HG02885 (cell line): ENCODE results near the gene CHCHD3.

Source experiments
- ATAC-seq: cut with Tn5 transposase; IDR thresholded peaks from one replicate; pipeline ENCODE4 v1.9.1; 2021; ENCODE audit warnings: mild to moderate bottlenecking; ENCODE audit not compliant: unreplicated experiment, poor library complexity

The CHCHD3 gene

DNA sequence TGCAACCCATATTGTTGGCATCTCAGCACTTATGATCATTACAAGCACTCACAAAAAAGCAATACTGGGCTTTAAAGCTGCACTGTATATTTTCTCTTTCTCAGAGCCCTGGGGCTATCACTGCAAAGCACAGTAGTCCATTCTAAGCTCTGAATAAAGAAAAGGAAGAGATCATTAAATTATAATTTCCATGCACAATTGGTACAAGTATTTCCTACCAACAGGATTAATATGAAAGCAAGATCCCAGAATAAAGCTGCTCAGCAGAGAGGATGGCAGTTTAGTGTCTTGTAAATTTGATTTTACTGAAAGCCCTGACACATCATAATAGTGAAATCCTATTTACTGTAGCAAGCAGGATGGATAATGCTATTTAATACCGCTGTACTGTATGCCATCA, 205.3 kb downstream of the CHCHD3 start:
- no peak for ATAC-seq

DNA sequence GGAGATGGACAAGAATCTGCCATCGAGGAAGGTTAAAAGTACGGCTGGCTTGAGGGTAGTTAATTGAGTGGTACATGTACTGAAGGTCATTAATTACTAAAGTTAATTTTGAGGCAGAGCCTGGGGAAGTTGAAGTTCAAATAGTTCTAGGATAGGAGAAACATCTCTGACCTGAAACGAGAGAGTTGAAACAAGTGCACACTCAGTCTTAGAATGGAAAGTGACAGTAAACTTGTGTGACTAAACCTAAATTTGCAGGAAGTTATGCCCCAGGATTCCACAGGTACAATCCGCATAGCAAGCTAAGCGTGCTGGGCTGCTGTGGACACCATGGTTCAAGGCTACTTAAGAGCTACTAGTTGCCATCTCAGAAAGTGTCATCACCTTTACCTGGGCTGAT, 209.9 kb downstream of the CHCHD3 start:
- peak; percentile 62 for ATAC-seq

DNA sequence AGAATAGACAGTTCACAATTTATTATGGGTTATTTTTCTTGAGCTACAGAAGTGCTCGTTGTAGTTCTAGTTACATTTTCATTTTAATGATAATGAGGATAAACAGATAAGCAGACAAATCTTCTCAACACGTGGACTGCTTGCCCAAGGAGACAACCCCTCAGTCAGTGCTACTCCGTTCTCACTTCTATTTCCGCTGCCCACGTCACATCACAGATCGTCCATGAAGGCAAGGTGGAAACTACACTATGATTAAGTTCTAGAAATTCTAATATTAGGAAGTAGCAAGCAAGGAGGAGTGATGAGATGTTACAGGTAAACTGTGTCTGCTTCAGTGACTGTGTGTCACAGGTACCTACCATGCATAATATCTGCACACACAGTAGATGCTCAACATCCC, 210.5 kb downstream of the CHCHD3 start:
- ATAC-seq = peak; percentile 68

DNA sequence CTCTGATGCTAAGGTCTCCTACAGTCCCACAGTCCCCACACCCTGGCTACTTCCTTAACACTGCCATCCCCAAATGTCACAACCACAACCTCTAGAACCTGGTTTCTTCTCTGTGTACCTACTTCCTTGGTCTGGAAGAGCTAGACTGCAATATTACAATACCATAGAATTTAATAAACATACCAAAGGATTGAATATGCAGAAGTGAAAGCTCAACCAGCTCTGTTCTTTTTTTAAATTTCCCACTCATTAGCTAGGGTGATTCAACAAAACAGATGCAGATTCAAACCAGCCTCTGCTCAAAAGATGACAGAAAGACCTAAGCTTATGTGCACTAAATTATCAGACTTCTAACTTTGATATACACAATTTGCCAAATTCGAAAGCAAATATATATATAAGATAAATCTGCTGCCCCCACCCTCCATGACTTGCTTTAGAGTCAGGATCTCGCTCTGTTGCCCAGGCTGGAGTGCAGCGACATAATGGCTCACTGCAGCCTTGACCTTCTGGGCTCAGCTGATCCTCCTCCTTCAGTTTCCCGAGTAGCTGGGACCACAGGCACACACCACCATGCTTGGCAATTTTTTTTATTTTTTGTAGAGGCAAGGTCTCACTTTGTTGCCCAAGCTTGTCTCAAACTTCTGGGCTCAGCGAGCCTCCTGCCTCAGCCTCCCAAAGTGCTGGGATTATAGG, 212.6 kb downstream of the CHCHD3 start:
- peak; percentile 54 for ATAC-seq

DNA sequence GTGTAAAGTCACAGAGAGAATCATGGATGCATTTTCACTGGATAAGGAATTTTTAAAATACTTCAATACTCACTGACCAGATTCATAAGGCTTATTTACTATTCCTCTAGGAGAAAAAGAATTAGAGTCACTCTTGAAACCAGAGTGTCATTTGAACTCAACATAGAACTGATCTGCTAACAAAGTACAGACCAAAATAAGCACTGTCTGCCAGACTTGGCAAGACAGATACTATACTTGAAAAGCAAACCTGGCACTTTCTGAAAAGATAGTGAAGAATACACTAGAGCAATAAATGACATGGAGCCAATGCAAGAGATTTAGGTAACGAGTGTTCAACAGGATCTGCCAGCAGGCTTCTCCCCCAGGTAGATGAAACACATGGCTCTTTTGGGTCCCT, 215.3 kb downstream of the CHCHD3 start:
- ATAC-seq = no peak

DNA sequence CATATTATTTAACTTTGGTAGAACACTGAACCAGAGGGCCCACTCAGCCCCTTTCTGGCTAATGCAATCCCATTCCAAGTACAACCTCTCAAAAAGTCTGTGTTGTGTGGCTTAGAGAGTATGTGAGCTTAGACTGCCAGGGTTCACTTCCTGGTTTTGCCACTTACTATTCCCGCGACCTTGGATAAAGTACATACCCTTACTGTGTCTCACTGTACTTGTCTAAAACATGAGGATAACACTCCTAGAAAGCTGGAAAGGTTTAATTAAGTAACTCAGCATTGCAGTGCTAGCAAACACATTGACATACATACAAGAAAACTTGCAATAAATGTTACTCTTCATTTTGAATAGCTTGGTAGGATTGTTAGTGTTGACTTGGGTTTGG, 215.8 kb downstream of the CHCHD3 start:
- no peak for ATAC-seq

DNA sequence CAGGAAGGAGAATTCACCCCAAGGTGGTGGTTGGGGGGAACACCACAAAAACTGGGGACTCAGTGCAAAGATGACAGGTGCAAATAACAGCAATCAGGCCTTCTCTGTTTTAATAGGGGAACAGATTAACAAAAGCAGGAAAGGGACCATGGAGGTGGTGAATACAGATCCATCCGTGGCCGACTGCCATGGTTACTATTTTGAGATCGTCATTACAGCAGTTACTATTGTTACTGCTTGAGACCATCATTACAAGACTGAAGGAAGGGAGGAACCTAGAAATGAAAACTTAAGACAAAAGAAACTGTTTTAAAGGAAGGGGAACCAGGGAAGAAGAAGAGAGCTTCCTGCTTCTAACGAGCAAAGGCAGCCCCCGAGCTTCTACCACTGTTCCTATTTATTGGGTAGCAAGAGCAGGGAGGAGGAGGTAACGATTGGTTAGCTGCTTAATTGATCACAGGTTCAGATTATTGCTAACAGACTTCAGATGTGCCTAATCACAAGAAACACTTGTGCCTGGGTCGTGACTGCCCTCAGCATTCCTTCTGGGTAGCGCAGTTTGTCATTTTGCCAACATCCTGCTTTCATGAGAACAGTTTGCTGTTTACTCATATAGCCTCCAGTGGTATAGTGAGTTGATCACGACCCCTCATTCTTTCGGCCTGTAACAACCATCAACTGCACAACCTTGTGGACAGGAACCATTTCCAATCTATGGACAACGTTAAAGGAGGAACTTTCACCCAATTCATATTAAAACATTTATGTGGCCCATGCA, 216.3 kb downstream of the CHCHD3 start:
- no peak for ATAC-seq

DNA sequence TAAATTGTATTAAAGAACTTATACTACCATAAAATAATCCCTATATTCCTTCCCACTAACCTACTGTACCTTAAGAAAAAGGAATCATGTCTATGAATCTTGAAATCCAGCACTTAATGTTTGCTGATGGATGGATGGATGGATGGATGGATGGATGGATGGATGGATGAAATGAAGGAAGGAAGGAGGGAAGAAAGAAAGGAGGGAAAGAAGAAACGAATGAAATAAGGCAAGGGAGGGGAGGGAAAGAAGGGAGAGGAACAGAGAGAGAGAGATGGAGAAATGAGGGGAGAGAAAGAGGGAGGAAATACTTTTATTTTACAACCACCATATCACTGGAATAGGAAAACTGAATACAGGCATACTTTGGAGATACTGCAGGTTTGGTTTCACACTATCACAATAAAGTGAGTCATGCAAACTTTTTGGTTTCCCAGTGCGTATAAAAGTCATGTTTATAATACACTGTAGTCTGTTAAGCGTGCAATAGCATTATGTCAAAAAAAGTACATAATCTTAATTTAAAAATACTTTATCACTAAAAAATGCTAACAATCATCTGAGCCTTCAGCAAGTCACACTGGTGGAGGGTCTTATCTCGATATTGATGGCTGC, 219.8 kb downstream of the CHCHD3 start:
- ATAC-seq = no peak

DNA sequence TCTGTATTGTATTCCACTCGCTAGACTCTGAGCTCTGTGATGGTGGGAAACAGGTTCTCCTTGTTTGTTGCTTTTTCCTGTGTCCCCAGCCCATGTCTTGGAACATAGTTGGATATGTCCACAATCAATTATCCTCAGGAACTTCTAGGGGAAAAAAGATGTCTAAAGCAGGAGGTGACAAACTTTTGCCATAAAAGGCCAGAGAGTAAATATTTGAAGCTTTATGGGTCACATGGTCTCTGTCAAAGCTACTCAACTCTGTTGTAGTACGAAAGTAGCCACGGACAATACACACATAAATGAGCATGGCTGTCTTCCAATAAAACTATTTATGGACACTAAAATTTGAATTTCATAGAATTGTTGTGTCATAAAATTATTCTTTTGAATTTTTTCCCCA, 220.5 kb downstream of the CHCHD3 start:
- ATAC-seq = no peak

DNA sequence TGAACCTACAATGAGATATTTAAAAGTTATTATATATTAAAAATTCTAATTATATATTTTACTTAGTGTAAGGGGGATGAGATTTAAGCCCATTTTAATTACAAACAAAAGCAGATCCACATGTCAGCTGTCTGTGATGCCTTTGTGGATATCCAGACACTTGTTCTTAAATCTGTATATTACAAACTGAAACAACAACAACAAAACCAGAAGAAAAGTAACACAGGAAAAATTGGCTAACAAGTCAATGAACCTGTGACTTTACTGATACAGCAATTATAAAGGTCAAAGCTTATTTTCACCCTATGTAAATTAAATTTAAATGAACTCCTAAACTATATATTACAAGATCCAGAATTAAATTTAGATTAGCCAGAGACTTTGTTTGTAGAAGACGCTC, 222.7 kb downstream of the CHCHD3 start:
- no peak for ATAC-seq

DNA sequence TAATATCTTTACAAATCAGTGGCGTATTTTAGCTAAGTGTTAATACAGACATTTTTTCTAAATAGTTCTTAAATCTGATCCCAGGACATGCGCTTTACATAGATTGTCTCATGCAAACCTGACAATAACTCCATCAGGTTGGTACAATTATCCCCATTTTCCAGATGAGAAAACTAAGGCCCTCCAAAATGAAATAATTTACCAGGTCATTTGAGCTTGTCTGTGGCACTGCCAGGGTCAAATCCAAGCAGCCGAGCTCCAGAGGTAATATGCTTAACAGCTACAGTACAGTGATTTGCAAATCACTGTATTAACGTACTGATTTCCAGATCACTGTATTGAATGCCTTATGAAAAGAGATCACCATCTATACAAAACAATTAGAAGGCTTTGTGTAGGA, 223.1 kb downstream of the CHCHD3 start:
- no peak for ATAC-seq

DNA sequence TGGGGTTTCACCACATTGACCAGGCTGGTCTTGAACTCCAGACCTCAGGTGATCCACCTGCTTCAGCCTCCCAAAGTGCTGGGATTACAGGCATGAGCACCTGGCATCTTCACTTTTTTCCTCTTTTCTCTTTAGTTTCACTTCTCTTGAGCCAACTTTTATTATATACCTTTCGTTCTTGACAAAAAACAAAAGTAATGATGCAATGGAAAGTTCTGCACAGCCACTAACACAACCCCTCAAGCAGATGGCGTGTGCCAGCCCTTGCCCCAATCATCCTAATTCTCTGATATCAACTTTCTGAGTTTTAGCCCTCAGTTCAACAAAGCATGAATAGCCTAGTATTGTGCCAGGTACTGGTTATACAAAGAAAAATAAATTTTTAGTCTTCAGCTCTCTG, 223.6 kb downstream of the CHCHD3 start:
- no peak for ATAC-seq

DNA sequence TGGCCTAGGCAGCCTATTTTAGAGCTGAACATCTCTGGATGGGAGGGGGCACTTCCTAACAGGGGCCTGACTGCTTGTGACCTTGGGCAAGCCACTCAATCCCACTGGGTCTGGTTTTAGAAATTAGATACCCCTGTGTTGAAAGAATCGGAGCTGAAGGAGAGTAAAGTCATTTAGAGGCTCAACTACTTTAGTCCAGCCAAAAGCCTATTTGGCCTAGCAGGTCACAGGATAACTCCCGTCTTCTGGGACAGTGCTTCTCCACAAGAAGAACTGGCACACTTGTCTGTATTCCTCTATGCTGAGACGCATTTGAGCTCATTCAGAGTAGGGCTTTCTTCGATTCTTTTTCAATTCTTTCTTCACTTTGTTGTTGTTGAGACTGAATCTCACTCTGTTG, 224.2 kb downstream of the CHCHD3 start:
- no peak for ATAC-seq

DNA sequence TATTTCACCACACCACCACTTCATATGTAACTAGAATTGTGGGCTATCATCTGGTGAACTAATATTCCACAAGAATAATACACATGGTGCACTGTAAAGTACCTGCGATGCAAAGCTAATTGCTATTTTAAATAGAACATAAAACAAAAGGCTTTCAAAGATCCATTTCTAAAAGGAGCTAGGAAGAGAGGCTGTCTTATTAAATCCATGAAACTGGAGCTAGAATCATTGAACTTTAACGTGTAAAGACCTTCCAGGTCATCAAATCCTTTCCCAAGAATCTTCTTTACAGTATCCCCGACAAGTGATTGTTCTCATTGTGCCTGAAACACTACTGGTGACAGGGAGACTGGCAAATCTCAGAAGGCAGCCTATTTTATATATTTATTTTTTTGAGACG, 224.9 kb downstream of the CHCHD3 start:
- no peak for ATAC-seq

DNA sequence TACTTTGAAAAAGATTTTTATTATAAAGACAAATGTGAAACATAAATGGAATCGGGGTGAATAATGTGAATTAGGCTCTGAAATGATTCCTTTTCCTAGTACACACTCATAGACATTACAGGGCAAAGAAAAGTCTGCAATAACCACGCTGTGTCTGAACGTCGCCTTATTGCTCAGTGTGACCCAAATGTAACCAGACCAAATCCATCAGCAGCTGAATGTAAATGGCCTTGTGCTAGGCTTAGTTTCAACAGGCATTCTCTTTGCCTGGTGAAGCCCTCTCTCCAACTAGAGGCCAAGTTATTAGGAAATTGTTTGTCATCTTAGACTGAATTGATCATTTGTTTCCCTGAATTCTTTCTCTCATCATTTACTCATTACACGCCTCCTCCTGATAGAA, 225.5 kb downstream of the CHCHD3 start:
- no peak for ATAC-seq

DNA sequence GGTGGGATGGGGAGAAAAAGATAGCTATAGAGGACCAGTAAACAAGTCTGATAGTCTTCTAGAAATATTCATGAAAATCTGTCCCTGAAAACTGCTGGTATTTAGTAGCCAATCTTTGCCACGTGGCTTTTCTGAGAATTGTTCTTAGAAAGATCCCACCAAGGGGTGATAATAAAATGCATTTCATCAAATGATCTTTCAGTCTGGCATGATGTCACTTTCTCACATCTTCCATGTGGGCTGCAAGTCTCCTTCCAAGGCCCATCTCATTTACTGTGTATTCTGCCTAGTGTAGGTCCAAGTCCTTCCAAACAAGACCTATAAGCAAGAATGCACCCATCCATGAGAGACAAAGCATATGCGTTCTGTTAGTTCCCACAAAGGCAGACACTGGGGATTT, 226.0 kb downstream of the CHCHD3 start:
- ATAC-seq = no peak

DNA sequence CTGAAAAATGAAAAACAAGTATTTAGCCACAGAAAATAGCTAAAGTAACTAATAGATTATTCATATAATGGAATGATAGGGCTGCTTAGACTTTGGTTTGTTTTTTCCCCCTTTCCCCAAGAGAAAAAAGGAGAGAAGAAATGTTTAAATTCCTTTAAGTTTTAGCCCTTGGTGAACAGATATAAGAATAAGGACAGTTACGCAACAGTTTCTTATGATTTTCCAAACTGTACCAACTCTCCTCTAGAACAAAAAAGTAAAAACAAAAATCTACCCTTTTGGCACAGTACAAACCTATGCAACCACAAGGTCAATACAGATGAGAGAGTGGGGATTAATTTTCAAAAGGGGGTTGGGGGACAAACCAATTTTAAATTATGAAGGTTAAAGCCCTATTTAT, 227.7 kb downstream of the CHCHD3 start:
- no peak for ATAC-seq

DNA sequence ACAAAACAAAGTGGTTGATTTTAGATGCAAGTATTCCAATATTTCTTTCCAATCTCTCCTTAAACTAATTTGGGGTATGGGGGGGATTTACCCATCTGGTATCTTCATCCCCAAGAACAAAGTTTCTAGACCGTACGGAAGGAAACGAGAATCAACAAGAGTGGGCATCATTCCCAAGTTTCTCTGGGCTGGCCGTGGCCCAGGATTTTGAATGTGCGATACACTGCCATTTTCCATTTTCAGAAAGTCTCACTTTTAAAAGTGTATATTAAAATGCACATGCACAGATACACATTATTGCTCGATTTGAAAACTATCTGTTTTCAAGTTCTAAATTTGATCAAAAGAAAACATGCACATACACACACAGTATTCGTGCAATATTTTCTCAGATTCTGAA, 234.5 kb downstream of the CHCHD3 start:
- no peak for ATAC-seq

DNA sequence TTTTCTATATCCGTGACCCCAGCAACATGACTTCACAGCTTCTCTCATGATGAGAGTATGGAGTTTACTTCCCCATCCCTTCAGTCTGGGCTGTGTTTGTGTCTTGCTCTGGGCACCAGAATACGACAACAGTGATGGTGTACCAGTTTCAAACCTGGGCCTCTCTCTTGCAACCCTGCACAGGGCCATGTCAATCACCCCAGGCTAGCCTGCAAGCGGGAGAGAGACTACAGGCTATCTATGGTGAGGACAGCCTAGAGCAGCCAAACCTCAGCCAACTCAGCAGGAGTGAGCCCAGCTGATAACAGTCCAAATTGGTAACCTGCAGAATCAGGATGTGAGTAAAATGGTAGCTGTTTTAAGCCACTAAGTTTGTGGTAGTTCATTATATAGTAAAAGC, 235.8 kb downstream of the CHCHD3 start:
- ATAC-seq = no peak

DNA sequence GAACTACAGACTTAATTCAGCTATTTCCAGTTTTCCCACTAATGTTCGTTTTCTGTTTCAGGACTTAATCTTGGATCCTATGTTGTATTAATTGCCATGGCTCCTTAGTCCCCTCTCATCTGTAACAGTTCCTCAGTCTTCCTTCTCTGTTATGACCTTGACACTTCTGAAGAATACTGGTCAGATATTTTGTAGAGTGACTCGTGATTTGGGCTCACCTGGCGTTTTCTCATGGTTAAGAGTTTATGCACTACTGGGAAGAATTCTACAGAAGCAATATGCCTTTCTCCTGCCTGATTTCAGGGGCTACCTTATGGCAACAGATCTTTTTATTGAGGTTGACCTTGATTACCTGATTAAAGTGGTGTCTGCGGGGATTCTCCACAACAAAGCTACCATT, 239.4 kb downstream of the CHCHD3 start:
- no peak for ATAC-seq

DNA sequence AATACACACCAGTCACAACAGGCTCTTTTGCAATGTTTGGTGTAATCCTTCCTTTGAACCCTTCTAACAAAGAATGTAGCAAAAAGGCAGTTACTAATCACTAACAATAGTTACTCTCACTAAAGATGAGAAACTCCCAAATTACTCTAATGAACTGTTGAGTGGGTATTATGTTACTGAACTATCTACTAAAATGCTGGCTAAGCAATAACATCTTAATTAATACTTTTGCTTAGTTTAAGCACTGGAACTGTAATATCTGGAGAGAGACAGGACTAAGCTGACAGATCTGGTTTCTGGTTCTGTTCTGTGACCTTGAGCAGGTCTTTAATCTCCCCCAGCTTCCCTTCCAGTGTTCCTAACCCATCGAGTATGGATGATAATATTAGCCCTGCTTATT, 241.7 kb downstream of the CHCHD3 start:
- no peak for ATAC-seq

DNA sequence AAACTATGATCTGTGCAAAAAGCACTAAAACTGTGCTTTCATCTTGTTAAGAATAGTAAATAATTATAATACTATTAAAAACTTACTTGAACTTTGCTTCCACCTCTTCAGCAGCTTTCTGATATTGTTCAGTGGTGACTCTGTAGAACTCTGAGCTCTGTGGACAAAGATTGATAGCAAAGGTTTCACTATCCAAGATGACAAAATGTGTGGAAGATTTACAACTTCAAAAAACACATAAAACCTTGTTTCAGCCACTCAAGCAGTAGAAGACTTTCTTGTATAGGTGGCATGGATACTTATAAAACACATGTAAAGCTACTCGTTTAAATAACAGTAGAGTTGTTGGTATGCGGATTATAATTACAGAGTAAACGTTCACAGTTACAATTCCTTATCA, 243.6 kb downstream of the CHCHD3 start:
- no peak for ATAC-seq
